NB4 (cell line): ENCODE data around the gene INF2.
A peak's percentile ranks its signal among the peaks of the same experiment; 100 is the strongest.

Experiments
- CTCF ChIP-seq: IDR thresholded peaks from one replicate; pipeline ENCODE4 v1.5.1; 2012; ENCODE audit warnings: low read depth, low read length
- POLR2A ChIP-seq: IDR thresholded peaks from 2 replicates; pipeline ENCODE4 v1.6.1; 2011; ENCODE audit warnings: mild to moderate bottlenecking; ENCODE audit not compliant: insufficient read length; ENCODE audit errors: extremely low read depth

GRCh38 chr14:104708606-104709268 is 19.3 kb downstream of the INF2 start:
- TF ChIP-seq POLR2A (no peak), CTCF (peak; percentile 92)
